ENCODE data around the gene PIAS3. TPM values are rescaled to one million over a fixed set of nuclear protein-coding genes. Genes with fewer than 3 reads are reported as not detected.
"Not testable (repeated sequence)": the region's sequence is repeated elsewhere in the genome, so short reads cannot be mapped to it uniquely, and the experiment has no call there.

The PIAS3 gene
- total RNA-seq, 2 donors from 2014 or later = 14.1 to 15.8 TPM

- H3K36me3 ChIP-seq = peaks cover 4% of the 10 kb centered on the region
- no peak for TF ChIP-seq CTCF (IDR thresholded peaks at IDR 0.05)
- no peaks in the 10 kb centered on the region for H3K27me3 ChIP-seq
- intact Hi-C loops (cut with DNase I) = no loop called here
- no peak overlapping the region for H3K27ac ChIP-seq
- no peak overlapping the region for H3K9ac ChIP-seq (ENCODE audit: low read depth in 2 of 2, low read length in 2 of 2)
- no peaks in the 10 kb centered on the region for H3K9me3 ChIP-seq
- no peak for DNase-seq
- no peaks in the 10 kb centered on the region for H3K4me1 ChIP-seq
- H3K4me3 ChIP-seq = no peak overlapping the region
These were observed 30.4 kb downstream of the PIAS3 start for GRCh38 chr1:145828367-145829026.

GRCh38 chr1:145827966-145828365, 30.9 kb downstream of the PIAS3 start:
- Histone ChIP-seq H3K36me3 (peaks cover 4% of the 10 kb centered on the region), H3K27me3 (no peaks in the 10 kb centered on the region), H3K4me3 (no peak overlapping the region), H3K9ac (ENCODE audit: low read depth in 2 of 2, low read length in 2 of 2) (no peak overlapping the region), H3K27ac (no peak overlapping the region), H3K4me1 (no peaks in the 10 kb centered on the region), H3K9me3 (no peaks in the 10 kb centered on the region)
- intact Hi-C loops (cut with DNase I) = no loop called here
- TF ChIP-seq CTCF (IDR thresholded peaks at IDR 0.05) = no peak
- DNase-seq = no peak

GRCh38 chr1:145826030-145826429, 32.9 kb downstream of the PIAS3 start:
- intact Hi-C loops (cut with DNase I) = no loop called here
- Histone ChIP-seq H3K4me1 (no peaks in the 10 kb centered on the region), H3K9me3 (no peaks in the 10 kb centered on the region), H3K27ac (no peak overlapping the region), H3K27me3 (no peaks in the 10 kb centered on the region), H3K4me3 (no peak overlapping the region), H3K9ac (ENCODE audit: low read depth in 2 of 2, low read length in 2 of 2) (no peak overlapping the region), H3K36me3 (peaks cover 4% of the 10 kb centered on the region)
- no peak for TF ChIP-seq CTCF (IDR thresholded peaks at IDR 0.05)
- DNase-seq = no peak

- H3K27me3 ChIP-seq = no peaks in the 10 kb centered on the region
- no peaks in the 10 kb centered on the region for H3K4me1 ChIP-seq
- H3K9ac ChIP-seq (ENCODE audit: low read depth in 2 of 2, low read length in 2 of 2) = peak overlapping the region; percentile 87 to 94
- no peak for DNase-seq
- no peak for TF ChIP-seq CTCF (IDR thresholded peaks at IDR 0.05)
- H3K36me3 ChIP-seq = peaks cover 4% of the 10 kb centered on the region
- H3K9me3 ChIP-seq = no peaks in the 10 kb centered on the region
- intact Hi-C loops (cut with DNase I) = no loop called here
- peak overlapping the region; percentile 93 for H3K27ac ChIP-seq
- peak overlapping the region; percentile 82 for H3K4me3 ChIP-seq
These were observed 34.4 kb downstream of the PIAS3 start for GRCh38 chr1:145824499-145824842.

GRCh38 chr1:145823565-145824498, 35.0 kb downstream of the PIAS3 start, which contains the start of the genes POLR3C and RNF115:
Gene POLR3C, plus strand, starts transcription at chr1:145824200. Its CDS starts 1,577 bp downstream, at chr1:145825777.
Gene RNF115, minus strand, starts transcription at chr1:145824095. Its CDS starts 222 bp downstream, at chr1:145823873.
- peak; percentile 91 for DNase-seq
- intact Hi-C loops (cut with DNase I) = no loop called here
- Histone ChIP-seq H3K4me3 (peak within 1 kb of the TSS; percentile 82), H3K36me3 (peaks cover 4% of the 10 kb centered on the region), H3K4me1 (no peaks in the 10 kb centered on the region), H3K27me3 (no peaks in the 10 kb centered on the region), H3K27ac (peak within 1 kb of the TSS; percentile 93), H3K9ac (ENCODE audit: low read depth in 2 of 2, low read length in 2 of 2) (peak within 1 kb of the TSS; percentile 87 to 94), H3K9me3 (no peaks in the 10 kb centered on the region)
- no peak for TF ChIP-seq CTCF (IDR thresholded peaks at IDR 0.05)

- H3K36me3 ChIP-seq; H3K4me3 ChIP-seq; intact Hi-C loops (cut with DNase I); H3K9me3 ChIP-seq; H3K27ac ChIP-seq; DNase-seq; H3K4me1 ChIP-seq; H3K9ac ChIP-seq (ENCODE audit: low read depth in 2 of 2, low read length in 2 of 2); H3K27me3 ChIP-seq: not testable (repeated sequence)
These were observed 36.0 kb downstream of the PIAS3 start for GRCh38 chr1:145822779-145823331.

- H3K9ac ChIP-seq (ENCODE audit: low read depth in 2 of 2, low read length in 2 of 2); H3K27ac ChIP-seq; intact Hi-C loops (cut with DNase I); DNase-seq; H3K4me1 ChIP-seq; H3K27me3 ChIP-seq; H3K9me3 ChIP-seq; H3K4me3 ChIP-seq; H3K36me3 ChIP-seq: not testable (repeated sequence)
These were observed 40.8 kb downstream of the PIAS3 start for GRCh38 chr1:145818095-145818494.
